Fibroblast of peridontal ligament (primary cell): ENCODE data around the gene MCTP2.

Experiments used
- DNase-seq: peaks from one replicate; pipeline ENCODE4 v3.0.0-alpha.2; 2010; ENCODE audit errors: extremely low read depth

The MCTP2 gene

GRCh38 chr15:94398001-94398400 is 166.6 kb downstream of the MCTP2 start:
- DNase-seq: no peak

- no peak for DNase-seq
Observed at GRCh38 chr15:94400526-94401298, 169.4 kb downstream of the MCTP2 start.

GRCh38 chr15:94403331-94403730 is 172.0 kb downstream of the MCTP2 start:
- no peak for DNase-seq

- no peak for DNase-seq
Observed at GRCh38 chr15:94404733-94405283, 173.4 kb downstream of the MCTP2 start.

- DNase-seq: no peak
Observed at GRCh38 chr15:94411285-94411684, 179.9 kb downstream of the MCTP2 start.

GRCh38 chr15:94411846-94412245 is 180.5 kb downstream of the MCTP2 start:
- DNase-seq: no peak

- peak; percentile 58 for DNase-seq
Observed at GRCh38 chr15:94412979-94413746, 181.8 kb downstream of the MCTP2 start.

- DNase-seq: no peak
Observed at GRCh38 chr15:94414916-94415315, 183.6 kb downstream of the MCTP2 start.

- no peak for DNase-seq
Observed at GRCh38 chr15:94416267-94416666, 184.9 kb downstream of the MCTP2 start.

GRCh38 chr15:94416820-94417219 is 185.5 kb downstream of the MCTP2 start:
- no peak for DNase-seq

- no peak for DNase-seq
Observed at GRCh38 chr15:94417501-94418293, 186.3 kb downstream of the MCTP2 start.

- peak; percentile 20 for DNase-seq
Observed at GRCh38 chr15:94421706-94422105, 190.3 kb downstream of the MCTP2 start.

- DNase-seq: no peak
Observed at GRCh38 chr15:94432279-94432678, 200.9 kb downstream of the MCTP2 start.

- DNase-seq: no peak
Observed at GRCh38 chr15:94439158-94439557, 207.8 kb downstream of the MCTP2 start.

- DNase-seq: peak; percentile 9
Observed at GRCh38 chr15:94441760-94442159, 210.4 kb downstream of the MCTP2 start.

GRCh38 chr15:94442480-94442879 is 211.1 kb downstream of the MCTP2 start:
- no peak for DNase-seq

GRCh38 chr15:94443186-94443585 is 211.8 kb downstream of the MCTP2 start:
- DNase-seq: no peak

GRCh38 chr15:94445566-94446160 is 214.3 kb downstream of the MCTP2 start:
- no peak for DNase-seq

GRCh38 chr15:94446441-94446840 is 215.1 kb downstream of the MCTP2 start:
- no peak for DNase-seq

GRCh38 chr15:94451466-94451865 is 220.1 kb downstream of the MCTP2 start:
- DNase-seq: peak; percentile 10

GRCh38 chr15:94453227-94453988 is 222.0 kb downstream of the MCTP2 start:
- DNase-seq: peak; percentile 10
